GM12801 (cell line): ENCODE results near the gene MLYCD.

ENCODE experiments used
- TF ChIP-seq, protein P1 (sequence below): IDR thresholded peaks from one replicate; pipeline ENCODE4 v1.5.1; 2011; ENCODE audit warnings: control low read depth; ENCODE audit not compliant: insufficient read length; ENCODE audit errors: extremely low read depth

The MLYCD gene

DNA sequence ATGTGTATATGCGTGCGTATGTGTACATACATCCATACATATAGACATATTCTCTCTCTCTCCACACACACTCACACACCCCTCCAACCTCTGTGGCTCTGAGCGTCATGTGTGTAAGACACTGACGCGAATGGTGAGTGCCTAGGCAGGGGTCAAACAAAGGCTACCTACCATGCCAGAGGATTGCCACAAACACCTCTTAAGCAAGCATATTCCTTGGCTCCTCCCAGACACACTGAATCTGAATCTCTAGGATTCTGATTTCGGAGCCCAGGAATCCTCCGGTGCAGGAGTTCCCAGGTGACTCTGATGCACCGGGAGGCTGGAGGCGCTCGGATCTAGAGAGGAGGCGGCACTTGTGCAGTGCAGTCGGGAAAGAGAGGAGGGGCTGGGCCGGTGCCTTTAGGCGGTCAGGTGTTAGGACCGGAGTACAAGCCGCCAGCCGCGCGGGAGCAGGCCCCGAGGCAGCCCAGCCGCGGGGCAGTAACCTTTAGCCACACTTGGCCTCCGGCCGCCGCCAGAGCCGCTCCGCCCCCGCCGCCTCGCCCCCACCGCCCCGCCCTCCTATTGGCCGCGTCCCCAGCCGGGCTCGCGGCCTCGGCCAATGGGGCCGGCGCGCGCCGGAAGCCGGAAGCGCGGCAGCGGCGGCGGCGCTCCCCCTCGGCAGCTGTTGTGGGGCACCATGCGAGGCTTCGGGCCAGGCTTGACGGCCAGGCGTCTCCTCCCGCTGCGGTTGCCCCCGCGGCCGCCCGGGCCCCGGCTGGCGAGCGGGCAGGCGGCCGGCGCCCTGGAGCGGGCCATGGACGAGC lies at the start of gene MLYCD:
MLYCD (plus strand) TSS at position 653 of the 809 bp plus-strand sequence; CDS start at position 683, 30 bp downstream.
- TF ChIP-seq, protein P1, sequence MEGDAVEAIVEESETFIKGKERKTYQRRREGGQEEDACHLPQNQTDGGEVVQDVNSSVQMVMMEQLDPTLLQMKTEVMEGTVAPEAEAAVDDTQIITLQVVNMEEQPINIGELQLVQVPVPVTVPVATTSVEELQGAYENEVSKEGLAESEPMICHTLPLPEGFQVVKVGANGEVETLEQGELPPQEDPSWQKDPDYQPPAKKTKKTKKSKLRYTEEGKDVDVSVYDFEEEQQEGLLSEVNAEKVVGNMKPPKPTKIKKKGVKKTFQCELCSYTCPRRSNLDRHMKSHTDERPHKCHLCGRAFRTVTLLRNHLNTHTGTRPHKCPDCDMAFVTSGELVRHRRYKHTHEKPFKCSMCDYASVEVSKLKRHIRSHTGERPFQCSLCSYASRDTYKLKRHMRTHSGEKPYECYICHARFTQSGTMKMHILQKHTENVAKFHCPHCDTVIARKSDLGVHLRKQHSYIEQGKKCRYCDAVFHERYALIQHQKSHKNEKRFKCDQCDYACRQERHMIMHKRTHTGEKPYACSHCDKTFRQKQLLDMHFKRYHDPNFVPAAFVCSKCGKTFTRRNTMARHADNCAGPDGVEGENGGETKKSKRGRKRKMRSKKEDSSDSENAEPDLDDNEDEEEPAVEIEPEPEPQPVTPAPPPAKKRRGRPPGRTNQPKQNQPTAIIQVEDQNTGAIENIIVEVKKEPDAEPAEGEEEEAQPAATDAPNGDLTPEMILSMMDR, result no peak

DNA sequence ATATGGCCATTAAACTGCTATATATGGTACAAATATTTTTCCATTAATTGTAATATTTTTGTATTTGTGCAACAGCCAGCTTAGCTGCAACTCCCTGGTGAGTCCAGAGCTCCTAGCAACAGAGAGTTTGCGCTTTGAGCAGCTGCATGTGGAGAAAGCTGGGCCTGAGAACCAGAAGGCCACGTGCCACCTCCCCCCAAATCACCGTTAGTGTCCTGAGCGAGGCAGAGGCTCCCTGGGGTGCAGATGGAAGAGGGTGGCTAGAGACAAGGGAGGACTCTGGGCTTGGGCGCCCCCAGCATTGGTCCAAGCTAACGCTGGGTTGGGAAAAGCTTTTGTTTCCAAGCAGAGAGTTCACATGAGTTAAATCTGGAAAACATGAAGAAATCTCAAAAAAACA lies 49.5 kb upstream of the MLYCD start:
- TF ChIP-seq, protein P1, result no peak

DNA sequence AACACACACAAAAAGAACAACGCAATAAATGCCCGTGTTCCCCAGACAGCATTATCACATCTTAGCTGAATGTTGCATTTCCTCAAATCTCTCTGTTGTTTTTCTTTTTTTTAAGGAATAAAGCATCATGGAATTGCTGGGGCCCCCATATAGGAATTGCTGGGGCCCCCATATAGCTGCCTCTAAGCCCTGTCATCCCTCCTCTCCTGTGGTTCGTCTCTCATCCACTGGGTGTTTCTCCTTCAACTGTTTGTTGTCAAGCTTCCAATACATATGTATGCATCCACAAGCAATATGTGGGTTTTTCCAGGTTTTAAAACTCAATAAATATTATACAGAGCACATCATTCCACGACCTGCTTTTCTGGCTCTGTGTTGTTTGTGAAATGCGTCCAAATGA lies 48.0 kb upstream of the MLYCD start:
- TF ChIP-seq, protein P1, result no peak

DNA sequence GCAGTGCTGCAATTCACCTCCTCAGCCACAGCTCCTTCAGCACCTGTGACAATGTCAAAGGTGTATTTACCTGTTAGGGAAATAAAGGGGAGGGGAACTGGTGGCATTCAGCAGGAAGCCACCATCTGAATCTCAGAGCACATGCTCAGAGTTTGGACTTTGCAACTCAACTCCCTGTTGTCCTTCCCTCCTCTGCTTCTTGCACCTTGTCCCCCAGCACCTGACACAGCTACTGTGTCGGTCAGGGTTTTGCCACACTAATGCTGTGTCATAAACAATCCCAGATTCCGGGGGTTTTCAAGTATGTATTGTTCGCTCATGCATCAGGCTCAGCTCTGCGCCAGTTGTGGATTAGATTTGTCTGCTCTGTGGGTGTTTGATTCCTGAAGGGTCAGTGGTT lies 47.4 kb upstream of the MLYCD start:
- TF ChIP-seq, protein P1, result no peak

DNA sequence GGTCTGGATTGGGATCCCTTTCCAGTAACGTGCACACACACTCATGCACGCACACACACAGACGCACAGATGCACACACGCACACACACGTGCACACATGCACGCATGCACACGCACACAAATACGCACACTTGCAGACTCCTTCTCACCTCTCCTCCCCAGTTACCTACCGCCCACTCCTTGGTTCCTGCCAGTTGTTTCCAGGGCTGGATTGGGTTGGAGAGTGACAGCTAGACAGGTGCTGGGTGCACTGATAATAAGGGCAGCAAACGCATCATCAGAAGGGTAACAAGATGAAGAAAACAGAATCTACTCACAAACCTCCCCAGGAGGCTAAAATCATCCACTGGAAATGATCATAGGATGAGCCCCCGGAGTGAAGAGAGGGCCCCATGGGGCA lies 46.1 kb upstream of the MLYCD start:
- TF ChIP-seq, protein P1, result no peak

DNA sequence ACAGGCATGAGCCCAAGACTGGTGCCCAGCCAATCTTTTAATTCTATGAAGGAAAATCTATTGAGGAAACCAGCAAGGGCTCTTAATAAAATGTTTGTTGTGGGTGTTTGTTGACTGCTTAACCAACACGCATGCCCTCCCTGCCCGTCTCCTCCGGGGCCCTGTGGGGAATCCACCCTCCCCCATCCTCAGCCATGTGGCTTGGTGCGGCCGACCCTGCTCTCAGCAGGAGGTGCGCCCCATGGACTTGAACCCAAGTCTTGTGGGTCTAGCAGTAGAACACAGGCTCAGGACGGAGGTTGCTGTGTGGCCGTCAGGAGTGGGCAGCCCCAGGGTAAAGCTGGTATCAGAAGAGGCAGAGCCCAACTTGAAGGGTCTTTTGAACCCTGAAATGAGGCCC lies 45.1 kb upstream of the MLYCD start:
- TF ChIP-seq, protein P1, result no peak

DNA sequence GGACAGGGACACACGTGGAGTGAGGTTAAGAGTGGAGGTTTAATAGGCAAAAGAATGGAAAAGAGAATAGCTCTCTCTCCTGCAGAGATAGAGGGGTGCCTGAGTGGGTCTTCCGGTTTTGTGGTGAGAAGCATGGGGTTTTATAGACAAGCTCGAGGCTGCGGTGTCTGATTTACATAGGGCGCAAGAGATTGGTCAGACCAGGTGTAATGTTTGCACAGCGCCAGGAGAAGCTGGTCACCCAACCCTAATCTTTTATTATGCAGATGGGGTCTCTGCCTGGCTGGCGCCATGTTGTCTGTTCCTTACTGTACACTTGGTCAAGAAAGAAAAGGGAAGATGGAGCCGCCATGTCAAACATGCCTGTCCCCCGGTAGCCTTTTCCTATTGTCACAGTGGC lies 44.5 kb upstream of the MLYCD start:
- TF ChIP-seq, protein P1, result no peak
